BJ (cell line): Measurements from ENCODE around the gene LMCD1. TPM values are rescaled to one million over a fixed set of nuclear protein-coding genes. Genes with fewer than 3 reads are reported as not detected.

Source experiments
- CTCF ChIA-PET: fragments of 350-600 bp; formaldehyde crosslinking; extraction: SDS; loops from one replicate; lab custom pipeline; 2021; ENCODE audit warnings: antibody characterized with exemption, inconsistent platforms; lab: Yijun Ruan, JAX
- POLR2A ChIA-PET: fragments of 300-600 bp; sonication (Branson Sonifier 250); formaldehyde crosslinking; extraction: SDS; loops from one replicate; lab custom pipeline; 2021; ENCODE audit warnings: antibody characterized with exemption; lab: Charles Lee
- DNase-seq: peaks from one replicate; pipeline ENCODE4 v3.0.0-alpha.2; 2011; ENCODE audit warnings: low read depth
- H3K27me3 ChIP-seq: 2 replicates; pipeline ENCODE4 v1.6.0; 2011; ENCODE audit warnings: low read length; ENCODE audit not compliant: control insufficient read depth, insufficient read depth
- H3K36me3 ChIP-seq: 2 replicates; pipeline ENCODE4 v1.5.1; 2011; ENCODE audit warnings: low read length; ENCODE audit not compliant: control insufficient read depth, insufficient read depth
- H3K4me3 ChIP-seq: 2 replicates; pipeline ENCODE4 v1.5.1; 2011; ENCODE audit warnings: low read depth, mild to moderate bottlenecking, control low read depth, low read length
- polyA plus RNA-seq: library from polyadenylated mRNA; depleted of rRNA; stranded (reverse); fragments of >200 nt; gene quantifications from 2 replicates; pipeline ENCODE4 v1.2.3, GENCODE V29; 2011
- TF ChIP-seq, protein P1 (sequence below): IDR thresholded peaks from 2 replicates; pipeline ENCODE4 v1.5.1; 2011; ENCODE audit warnings: low read depth, mild to moderate bottlenecking, control low read depth, inconsistent platforms, low read length, moderate library complexity; ENCODE audit not compliant: insufficient read depth

The LMCD1 gene
- polyA plus RNA-seq, 1 experiment = 168 TPM

DNA sequence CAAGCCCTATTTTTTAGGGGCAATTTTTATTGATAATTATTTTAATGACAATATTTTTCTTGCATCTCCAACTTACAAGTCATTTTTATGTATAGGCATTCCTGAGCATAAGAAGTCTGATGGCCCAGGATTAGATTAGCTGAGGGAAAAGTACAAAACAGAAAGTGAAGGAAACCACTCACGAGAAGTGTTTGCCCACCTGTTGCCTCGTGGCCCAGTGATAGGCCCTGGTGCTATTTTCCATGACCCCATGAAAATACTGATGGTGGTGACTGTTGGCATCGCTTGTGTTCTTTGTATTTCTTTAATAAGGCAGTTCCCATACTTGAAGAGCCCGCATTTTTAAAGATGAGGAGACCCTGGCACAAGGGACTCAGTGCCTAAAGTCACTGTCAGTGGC is 7.9 kb upstream of the LMCD1 start:
- no peak for DNase-seq
- CTCF ChIA-PET = interaction anchor here (1.2 to 1.9 kb wide), 2 partner anchors 10 to 32 kb away, joined by 3 to 5 read pairs; no protein-coding TSS in a partner anchor
- Histone ChIP-seq H3K27me3 (no peaks in the 10 kb centered on the region), H3K36me3 (no peaks in the 10 kb centered on the region), H3K4me3 (no peak overlapping the region)
- TF ChIP-seq, protein P1, sequence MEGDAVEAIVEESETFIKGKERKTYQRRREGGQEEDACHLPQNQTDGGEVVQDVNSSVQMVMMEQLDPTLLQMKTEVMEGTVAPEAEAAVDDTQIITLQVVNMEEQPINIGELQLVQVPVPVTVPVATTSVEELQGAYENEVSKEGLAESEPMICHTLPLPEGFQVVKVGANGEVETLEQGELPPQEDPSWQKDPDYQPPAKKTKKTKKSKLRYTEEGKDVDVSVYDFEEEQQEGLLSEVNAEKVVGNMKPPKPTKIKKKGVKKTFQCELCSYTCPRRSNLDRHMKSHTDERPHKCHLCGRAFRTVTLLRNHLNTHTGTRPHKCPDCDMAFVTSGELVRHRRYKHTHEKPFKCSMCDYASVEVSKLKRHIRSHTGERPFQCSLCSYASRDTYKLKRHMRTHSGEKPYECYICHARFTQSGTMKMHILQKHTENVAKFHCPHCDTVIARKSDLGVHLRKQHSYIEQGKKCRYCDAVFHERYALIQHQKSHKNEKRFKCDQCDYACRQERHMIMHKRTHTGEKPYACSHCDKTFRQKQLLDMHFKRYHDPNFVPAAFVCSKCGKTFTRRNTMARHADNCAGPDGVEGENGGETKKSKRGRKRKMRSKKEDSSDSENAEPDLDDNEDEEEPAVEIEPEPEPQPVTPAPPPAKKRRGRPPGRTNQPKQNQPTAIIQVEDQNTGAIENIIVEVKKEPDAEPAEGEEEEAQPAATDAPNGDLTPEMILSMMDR = no peak
- POLR2A ChIA-PET = no interaction called here

DNA sequence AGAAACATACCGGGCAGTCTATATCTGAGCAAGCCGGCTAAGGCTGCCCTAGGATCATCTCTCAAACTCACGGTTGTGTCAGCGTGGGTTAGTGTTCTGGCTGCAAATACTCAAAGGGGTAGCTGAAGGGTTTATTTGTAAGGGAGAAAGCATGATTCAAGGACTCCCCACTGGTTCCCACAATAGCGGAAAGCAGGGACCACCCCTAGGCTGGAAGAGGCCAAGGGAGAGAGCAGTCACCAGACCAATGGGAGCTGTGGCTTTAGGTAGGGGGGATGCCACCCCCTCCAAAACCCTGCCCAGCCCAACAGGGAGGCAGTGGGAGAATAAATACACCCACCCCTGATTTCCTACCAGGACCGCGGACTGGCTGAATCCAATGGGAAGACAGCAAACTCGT is 7.3 kb upstream of the LMCD1 start:
- H3K36me3 ChIP-seq = no peaks in the 10 kb centered on the region
- H3K27me3 ChIP-seq = no peaks in the 10 kb centered on the region
- ChIA-PET CTCF (interaction anchor here (0.9 kb wide), 1 partner anchor 44 kb away, joined by 5 read pairs; no protein-coding TSS in a partner anchor), POLR2A (no interaction called here)
- TF ChIP-seq, protein P1 = no peak
- no peak for DNase-seq
- H3K4me3 ChIP-seq = no peak overlapping the region

DNA sequence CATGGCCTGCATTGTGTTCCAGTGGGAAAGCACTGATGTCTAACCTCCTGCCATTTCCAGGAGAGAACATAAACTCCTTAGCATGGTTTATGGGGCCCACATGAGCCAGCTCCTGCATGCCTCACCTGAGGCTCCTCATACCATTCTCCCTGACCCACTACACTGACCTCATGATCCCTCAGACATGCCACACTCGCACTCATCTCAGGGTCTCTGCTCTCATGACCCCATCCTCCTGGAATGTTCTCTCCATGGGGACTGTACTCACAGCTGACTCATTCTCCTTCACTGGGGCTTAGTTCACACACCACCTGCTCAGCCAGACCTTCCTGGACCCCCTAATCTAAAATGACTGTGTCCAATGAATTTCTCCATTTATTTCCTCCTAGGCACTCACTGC is 4.0 kb upstream of the LMCD1 start:
- CTCF ChIA-PET = interaction anchor here (0.9 to 1.1 kb wide), 2 partner anchors 40 to 56 kb away, joined by 3 to 4 read pairs; no protein-coding TSS in a partner anchor
- no peaks in the 10 kb centered on the region for H3K36me3 ChIP-seq
- TF ChIP-seq, protein P1 = no peak
- POLR2A ChIA-PET = no interaction called here
- H3K4me3 ChIP-seq = no peak overlapping the region
- no peaks in the 10 kb centered on the region for H3K27me3 ChIP-seq
- DNase-seq = no peak

DNA sequence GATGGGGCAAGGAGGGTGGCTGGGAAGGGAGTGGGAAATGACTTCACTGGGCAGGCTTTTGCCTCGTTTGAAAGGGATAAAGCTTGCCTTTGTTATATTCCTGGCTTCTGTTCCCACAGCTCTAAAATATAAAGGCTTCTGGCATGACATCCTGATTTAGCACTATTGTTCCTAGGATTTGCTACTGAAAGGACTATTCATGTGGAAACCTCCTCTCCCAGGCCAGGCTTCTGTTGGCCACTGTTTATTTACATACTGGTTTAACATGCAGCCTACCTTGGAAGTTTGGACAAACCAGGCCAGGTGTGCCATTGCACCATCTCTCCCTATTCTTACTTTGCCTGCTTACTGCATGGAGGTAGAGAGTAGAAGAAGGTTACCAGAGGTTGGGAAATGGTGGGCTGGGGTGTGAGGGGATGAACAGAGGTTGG is 2.4 kb upstream of the LMCD1 start:
- POLR2A ChIA-PET = no interaction called here
- Histone ChIP-seq H3K27me3 (no peaks in the 10 kb centered on the region), H3K36me3 (no peaks in the 10 kb centered on the region), H3K4me3 (no peak overlapping the region)
- DNase-seq = no peak
- TF ChIP-seq, protein P1 = no peak
- CTCF ChIA-PET = interaction anchor here (1.4 to 1.5 kb wide), 2 partner anchors 11 to 57 kb away, joined by 3 to 4 read pairs; no protein-coding TSS in a partner anchor

DNA sequence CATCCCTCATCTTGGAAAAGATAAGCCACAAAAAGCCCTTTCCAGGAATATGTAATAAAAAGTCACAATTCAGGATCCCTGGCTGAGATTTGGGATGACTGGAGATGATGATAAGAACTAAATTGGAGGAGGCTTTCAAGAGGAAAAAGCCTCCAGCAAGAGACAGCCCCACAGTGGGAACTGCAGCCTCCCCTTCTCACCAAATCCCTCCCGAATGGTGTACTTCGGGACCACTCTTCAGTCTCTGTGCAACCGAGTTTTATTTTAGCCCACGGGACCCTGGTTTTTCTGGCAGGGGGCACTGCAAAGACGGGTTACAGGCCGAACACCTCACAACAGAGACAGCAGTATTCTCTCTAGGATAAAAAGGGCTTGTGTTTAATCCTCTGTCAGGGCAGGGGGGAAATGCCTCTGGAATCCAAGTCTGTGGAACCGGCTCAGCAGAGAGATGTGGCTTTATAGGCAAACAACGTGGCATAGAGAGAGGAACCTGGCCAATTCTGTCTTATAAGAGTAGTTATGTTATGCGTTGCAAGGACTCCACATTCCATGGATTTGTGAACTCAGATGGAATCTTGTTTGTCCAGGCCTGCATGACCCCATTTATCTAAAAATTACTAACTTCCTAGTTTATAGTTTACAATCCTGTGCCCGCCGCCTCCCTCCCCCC is 1.2 kb upstream of the LMCD1 start:
- Histone ChIP-seq H3K36me3 (no peaks in the 10 kb centered on the region), H3K27me3 (no peaks in the 10 kb centered on the region), H3K4me3 (no peak overlapping the region)
- no peak for DNase-seq
- POLR2A ChIA-PET = interaction anchor here (0.6 to 2.4 kb wide), 4 partner anchors 11 to 58 kb away, joined by 3 to 13 read pairs (median 6); no protein-coding TSS in a partner anchor
- CTCF ChIA-PET = interaction anchor here (1.1 to 7.0 kb wide), 3 partner anchors 7 to 57 kb away, joined by 3 to 44 read pairs (median 4); no protein-coding TSS in a partner anchor
- TF ChIP-seq, protein P1 = no peak
